ENCODE data around the gene SLC39A13.

SLC39A13 gene

DNA sequence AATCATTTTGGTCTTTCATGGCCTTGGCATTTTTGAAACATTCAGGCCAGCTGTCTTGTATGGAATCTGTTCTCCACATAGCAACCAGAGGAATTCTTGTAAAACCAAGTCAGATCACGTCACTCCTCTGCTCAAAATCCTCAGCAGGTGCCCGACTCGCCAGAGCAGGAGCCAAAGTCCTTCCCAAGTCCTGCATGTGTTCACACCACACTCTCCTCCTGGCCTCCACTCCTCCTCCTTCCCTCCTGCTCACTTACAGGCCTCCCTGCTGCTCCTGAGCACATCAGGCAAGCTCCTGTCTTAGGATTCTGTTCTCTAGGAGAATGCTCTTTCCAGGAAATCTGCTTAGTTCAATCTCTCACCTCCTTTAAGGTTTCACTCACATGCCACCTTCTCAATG is 24.8 kb downstream of the SLC39A13 start:
- no peak for DNase-seq

- DNase-seq, result no peak
These were observed 25.8 kb downstream of the SLC39A13 start for GRCh38 chr11:47434011-47434786.

GRCh38 chr11:47435687-47436086 is 27.3 kb downstream of the SLC39A13 start:
- no peak for DNase-seq

GRCh38 chr11:47436726-47437125 is 28.3 kb downstream of the SLC39A13 start:
- DNase-seq, result no peak

DNA sequence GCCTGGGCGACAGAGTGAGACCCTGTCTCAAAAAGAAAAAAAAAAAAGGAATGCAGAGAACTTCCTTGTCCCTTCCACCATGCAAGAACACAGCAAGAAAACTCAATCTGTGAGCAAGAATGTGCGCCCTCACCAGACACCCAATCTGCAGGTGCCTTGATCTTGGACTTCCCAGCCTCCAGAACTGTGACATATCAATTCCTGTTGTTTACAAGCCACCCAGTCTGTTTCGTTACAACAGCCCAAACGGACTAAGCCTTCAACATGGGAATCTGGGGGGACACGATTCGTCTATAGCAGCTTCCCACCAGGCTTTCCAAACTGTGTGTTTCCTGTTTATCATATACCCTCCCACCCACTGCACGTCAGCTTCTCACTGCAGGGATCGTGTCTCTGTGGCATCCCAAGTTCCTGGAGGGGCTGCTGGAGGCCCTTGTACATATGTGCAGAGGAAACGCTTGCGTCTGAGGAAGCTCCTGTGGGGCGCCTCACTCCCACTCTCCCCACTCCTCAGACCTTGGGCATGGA is 28.9 kb downstream of the SLC39A13 start:
- no peak for DNase-seq

- DNase-seq, result no peak
These were observed 29.5 kb downstream of the SLC39A13 start for GRCh38 chr11:47437746-47438418.

DNA sequence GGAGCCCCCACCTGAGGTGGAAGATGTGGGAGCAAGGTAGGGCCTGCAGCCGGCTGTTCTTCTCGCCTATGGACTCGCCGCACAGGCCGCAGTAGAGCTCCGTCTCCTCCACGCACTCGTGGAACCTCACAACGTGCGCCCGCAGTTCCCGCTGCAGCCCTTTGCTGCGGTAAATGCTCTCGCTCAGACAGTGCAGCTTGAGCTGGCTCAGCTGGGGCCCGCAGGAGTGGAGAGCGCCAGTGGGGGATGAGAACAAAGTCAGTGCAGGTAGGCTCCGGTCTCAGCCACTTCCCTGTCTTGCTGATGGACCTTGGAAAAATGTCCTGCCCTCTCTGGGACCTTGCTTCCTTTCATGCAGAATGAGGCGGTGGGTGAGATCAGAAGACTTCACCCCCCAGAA is 30.3 kb downstream of the SLC39A13 start:
- no peak for DNase-seq

- no peak for DNase-seq
These were observed 31.7 kb downstream of the SLC39A13 start for GRCh38 chr11:47440054-47440476.

DNA sequence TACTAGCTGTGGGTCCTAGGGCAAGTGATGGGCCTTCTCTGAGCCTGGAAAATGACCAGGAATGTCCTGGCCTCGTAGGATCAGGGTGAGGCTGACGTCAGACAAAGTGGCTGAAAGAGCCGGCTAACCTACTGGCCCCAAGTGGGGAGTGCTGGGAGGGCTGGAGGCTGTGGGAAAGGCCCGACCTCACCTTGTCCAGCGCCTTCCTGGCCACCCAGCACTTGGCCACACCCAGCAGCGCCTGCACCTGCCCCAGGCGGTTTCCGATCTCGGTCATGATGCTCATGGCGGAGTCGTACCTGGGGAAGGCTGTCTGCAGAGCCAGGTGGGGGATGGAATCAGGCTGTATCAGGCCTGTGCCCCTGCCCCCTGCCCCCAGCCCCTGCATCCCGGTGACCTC is 33.0 kb downstream of the SLC39A13 start:
- no peak for DNase-seq

DNA sequence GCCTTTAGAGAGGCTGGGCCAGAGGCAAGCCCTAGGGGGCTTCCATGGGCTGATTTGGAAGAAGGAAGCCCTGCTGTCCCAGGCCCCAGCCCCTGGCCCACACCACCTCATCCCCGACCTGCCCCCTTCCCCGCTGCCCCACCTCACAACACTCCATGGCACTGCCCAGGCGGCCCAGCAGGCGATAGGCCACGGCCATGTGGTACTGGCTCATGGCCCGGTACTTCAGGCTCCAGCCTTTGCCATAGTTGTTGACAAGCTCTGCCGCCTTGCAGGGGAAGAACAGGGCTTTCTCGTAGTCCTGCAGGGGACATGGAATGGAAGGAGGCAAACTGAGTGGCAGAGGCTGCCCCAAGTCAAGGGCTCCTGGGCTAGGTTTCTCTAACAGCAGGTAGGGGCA is 34.1 kb downstream of the SLC39A13 start:
- no peak for DNase-seq

DNA sequence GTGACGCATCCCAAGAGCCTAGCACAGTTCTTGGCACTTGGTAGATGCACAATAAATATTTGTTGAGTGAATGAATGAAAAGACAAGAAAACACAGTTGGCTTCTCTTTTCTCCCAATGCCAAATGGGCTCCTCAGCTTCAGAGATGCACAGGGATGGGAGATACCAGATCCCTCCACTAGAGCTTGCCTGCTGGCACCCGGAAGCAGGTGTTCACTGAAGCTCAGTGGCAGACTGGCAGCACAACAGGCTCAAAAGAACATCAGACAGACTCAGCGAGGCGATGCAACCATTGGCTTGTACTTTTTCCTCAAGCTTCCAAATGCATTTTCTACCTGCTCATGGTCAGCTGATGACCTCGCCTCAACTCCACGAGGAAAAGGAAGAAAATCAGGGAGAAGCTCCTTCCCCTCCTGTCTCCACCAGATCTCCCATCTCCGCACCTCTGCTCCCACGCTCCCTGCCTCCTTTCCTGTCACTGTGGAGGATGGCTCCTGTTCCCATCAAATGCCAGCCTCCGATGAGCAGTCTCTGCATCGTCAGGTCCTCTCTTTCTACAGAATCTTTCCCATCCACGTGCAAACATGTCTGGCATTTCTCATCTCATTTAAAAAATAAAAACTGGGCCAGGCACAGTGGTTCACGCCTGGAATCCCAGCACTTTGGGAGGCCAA is 34.8 kb downstream of the SLC39A13 start:
- DNase-seq, result no peak

DNA sequence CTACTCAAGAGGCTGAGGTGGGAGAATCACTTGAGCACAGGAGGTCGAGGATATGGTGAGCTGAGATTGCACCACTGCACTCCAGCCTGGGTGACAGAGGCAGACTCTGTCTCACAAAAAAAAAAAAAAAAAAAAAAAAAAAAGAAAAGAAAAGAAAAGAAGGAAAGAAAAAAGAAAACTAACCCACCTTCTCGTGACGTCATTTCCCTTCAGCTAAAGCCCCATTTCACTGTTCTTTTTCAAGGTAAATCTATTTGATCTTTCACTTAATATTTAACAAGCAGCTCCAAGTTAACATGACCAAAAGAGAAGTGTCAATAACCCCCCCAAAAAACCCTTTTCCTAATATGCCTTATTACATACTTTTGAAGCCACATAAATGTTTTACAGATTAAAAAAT is 35.4 kb downstream of the SLC39A13 start:
- no peak for DNase-seq

DNA sequence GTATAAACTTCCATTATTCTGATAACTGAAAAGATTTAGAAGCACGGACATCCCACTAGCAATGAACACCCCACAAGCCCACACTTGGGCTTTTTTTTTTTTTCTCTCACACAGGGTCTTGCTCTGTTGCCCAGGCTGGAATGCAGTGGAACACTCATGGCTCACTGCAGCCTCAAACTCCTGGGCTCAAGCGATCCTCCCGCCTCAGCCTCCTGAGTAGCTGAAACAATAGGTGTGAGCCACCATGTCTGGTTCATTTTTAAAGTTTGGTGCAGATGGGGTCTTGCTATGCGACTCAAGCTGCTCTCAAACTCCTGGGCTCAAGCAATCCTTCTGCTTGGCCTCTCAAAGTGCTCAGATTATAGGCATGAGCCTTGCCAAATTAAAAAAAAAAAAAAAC is 37.5 kb downstream of the SLC39A13 start:
- DNase-seq, result no peak

DNA sequence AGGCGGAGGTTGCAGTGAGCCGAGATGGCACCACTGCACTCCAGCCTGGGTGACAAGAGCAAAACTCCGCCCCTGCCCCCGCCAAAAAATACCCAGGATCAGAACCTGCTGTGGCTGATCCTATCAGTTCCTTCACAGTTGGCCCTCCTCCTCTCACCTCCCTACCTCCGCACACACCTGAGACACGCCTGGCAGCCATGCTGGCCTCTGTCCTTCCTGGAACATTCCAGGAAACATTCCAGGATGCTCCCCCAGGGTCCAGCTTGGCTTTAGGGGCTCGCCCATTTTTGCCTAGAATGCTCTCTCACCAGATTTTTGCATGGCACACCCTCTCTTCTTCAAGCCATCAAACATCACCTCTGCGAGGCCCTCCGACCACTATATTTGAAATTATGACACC is 38.4 kb downstream of the SLC39A13 start:
- DNase-seq, result no peak

GRCh38 chr11:47447906-47448305 is 39.5 kb downstream of the SLC39A13 start:
- no peak for DNase-seq

DNA sequence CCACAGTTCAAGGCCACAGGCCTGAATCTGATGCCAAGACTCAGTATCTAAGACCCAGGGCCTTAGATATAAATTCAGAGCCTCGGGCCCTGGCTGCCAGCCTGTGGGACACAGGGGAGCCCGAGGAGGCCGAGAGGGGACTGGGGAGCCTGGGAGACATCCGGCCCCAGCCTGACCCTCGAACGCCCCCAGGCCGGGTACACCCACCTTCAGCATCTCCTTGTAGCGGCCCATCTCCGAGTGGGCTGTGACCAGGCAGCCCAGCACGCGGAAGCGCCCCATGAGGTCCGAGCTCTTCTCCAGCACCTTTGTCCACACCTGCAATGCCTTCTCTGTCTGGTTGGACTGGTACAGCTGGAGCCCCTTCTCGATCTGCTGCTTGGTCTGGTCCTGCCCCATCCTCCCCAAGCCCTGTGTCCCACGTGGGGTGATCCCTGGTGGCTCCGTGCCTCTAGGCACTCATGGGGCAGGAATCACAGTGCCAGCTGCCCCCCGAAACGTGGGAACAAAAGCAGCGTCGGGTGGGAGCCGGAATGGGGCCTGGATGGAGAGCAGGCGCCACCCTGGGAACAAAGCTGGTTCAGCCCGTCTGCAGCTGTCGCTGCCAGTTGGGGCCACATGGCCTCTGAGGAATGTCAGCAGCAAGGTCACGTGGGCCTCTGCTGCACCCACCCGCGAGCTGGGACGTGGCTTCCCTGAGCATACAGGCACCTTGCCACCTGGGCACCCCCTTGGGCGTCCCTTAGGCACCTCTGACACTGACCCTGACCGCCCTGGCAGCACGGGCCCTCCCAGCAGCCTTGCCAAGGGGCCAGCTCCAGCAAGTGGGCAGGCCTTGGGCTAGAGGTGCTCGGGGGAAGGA is 40.4 kb downstream of the SLC39A13 start, which contains the start of gene RAPSN:
Gene RAPSN (minus strand): TSS at position 571 of the 862 bp plus-strand sequence. CDS start 172 bp downstream, at position 399.
- DNase-seq, result no peak

DNA sequence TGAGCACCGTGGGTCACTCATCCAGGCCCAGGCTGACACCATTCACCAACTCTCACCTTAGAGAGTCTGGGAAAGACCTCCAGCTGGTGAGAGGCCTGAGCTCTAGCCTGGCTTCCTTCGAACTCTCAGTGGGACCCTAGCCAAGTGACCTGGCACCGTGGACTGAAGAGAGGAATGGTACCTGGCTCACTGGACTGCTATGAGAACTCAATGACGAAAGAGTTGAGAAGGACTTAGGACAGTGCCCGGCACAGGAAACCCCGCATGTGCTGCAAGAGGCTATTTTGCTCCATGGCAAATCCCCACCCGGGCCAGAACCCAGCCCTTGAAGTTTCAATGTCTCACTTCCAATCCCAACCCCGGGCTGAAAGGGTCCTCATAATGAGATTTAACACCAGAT is 41.2 kb downstream of the SLC39A13 start:
- no peak for DNase-seq

- no peak for DNase-seq
These were observed 43.0 kb downstream of the SLC39A13 start for GRCh38 chr11:47451436-47451835.

DNA sequence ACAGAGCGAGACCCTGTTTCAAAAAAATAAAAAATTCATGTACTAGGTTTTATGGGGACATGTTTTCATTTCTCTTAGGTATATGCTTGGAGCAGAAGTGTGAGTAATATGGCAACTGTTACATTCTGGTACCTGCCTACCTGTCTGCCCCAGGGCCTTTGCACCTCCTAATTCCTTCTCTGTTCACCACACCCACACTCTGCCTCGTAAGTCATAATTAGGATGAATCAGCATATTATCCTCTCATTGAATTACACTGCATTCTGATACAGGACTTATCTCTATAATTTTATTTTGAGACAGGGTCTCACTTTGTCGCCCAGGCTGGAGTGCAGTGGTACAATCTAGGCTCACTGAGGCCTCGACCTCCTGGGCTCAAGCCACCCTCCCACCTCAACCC is 43.6 kb downstream of the SLC39A13 start:
- DNase-seq, result no peak

GRCh38 chr11:47453365-47453764 is 45.0 kb downstream of the SLC39A13 start:
- no peak for DNase-seq

GRCh38 chr11:47454258-47454671 is 45.9 kb downstream of the SLC39A13 start:
- DNase-seq, result peak; percentile 58

DNA sequence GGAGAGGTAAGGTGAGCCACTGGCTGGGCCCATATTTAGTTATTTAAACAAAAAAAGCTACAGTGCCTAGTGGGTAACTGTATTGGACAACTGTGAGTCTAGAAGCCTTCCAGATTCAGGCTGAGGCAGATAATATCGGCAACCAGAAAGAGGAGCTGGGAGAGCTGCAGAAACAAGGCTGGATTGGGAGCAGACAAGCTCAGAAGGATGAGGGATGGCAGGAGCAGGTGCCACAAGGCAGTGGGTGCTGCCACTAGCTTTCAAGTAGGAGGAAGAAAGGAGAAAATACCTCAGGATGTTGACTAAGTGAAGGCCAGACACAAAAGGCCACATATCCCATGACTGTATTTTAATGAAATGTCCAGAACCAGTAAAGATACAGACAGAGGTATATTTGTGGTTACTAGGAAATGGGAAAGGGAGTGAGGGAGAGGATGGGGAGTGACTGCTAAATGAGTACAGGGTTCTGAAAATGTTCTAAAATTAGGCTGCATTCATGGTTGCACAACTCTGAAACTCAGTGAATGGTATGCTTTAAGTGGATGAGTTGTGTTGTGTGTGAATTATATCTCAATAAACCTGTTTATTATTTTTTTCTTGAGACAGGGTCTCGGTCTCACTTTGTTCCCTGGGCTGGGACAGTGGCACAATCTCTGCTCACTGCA is 52.3 kb downstream of the SLC39A13 start:
- DNase-seq, result no peak
